ENCODE data around the gene ZFHX2.

The ZFHX2 gene

GRCh38 chr14:23481362-23481970, 70.1 kb downstream of the ZFHX2 start:
- H3K27me3 ChIP-seq (ENCODE audit: control insufficient read depth, insufficient read depth, low read length) = no peaks in the 10 kb centered on the region
- H3K9ac ChIP-seq (ENCODE audit: low read length) = no peak overlapping the region
- H3K4me3 ChIP-seq (ENCODE audit: low read depth, low read length) = no peak overlapping the region
- peaks cover 24% of the 10 kb centered on the region for H3K36me3 ChIP-seq (ENCODE audit: control insufficient read depth, insufficient read depth, low read length)
- H3K27ac ChIP-seq (ENCODE audit: low read depth, low read length) = no peak overlapping the region
- H3K9me3 ChIP-seq (ENCODE audit: control insufficient read depth, insufficient read depth, low read depth, low read length) = no peaks in the 10 kb centered on the region
- peaks cover 46% of the 10 kb centered on the region for H3K4me1 ChIP-seq (ENCODE audit: control insufficient read depth, insufficient read depth, low read length)

- Histone ChIP-seq H3K36me3 (ENCODE audit: control insufficient read depth, insufficient read depth, low read length) (peaks cover 52% of the 10 kb centered on the region), H3K4me3 (ENCODE audit: low read depth, low read length) (no peak overlapping the region), H3K4me1 (ENCODE audit: control insufficient read depth, insufficient read depth, low read length) (peaks cover 17% of the 10 kb centered on the region), H3K27me3 (ENCODE audit: control insufficient read depth, insufficient read depth, low read length) (no peaks in the 10 kb centered on the region), H3K27ac (ENCODE audit: low read depth, low read length) (no peak overlapping the region), H3K9ac (ENCODE audit: low read length) (no peak overlapping the region), H3K9me3 (ENCODE audit: control insufficient read depth, insufficient read depth, low read depth, low read length) (no peaks in the 10 kb centered on the region)
Measured at GRCh38 chr14:23478109-23478759, 73.3 kb downstream of the ZFHX2 start.

- Histone ChIP-seq H3K9me3 (ENCODE audit: control insufficient read depth, insufficient read depth, low read depth, low read length) (no peaks in the 10 kb centered on the region), H3K9ac (ENCODE audit: low read length) (no peak overlapping the region), H3K27me3 (ENCODE audit: control insufficient read depth, insufficient read depth, low read length) (no peaks in the 10 kb centered on the region), H3K4me1 (ENCODE audit: control insufficient read depth, insufficient read depth, low read length) (peaks cover 4% of the 10 kb centered on the region; the same call in 1 of the 2 replicates), H3K4me3 (ENCODE audit: low read depth, low read length) (no peak overlapping the region), H3K36me3 (ENCODE audit: control insufficient read depth, insufficient read depth, low read length) (peaks cover 49% of the 10 kb centered on the region), H3K27ac (ENCODE audit: low read depth, low read length) (no peak overlapping the region)
Measured at GRCh38 chr14:23470947-23471346, 80.6 kb downstream of the ZFHX2 start.

Data from HUES6 (cell line).